Choroid plexus epithelial cell (primary cell): ENCODE data around the gene TMEM45A.
A peak's percentile ranks its signal among the peaks of the same experiment; 100 is the strongest.
"Not testable (repeated sequence)": the region's sequence is repeated elsewhere in the genome, so short reads cannot be mapped to it uniquely, and the experiment has no call there.

Experiments used
- DNase-seq: peaks from one replicate; pipeline ENCODE4 v3.0.0-alpha.2; 2010; ENCODE audit warnings: low read depth
- H3K4me3 ChIP-seq: 2 replicates; pipeline ENCODE4 v1.5.1; 2011; ENCODE audit warnings: low read depth, mild to moderate bottlenecking, control low read depth, low read length, moderate library complexity
- CTCF ChIP-seq: conservative IDR thresholded peaks from 2 replicates; pipeline ENCODE4 v1.5.1; 2011; ENCODE audit warnings: low read depth, mild to moderate bottlenecking, control low read depth, inconsistent platforms, low read length, moderate library complexity

TMEM45A gene

GRCh38 chr3:100492059-100493006 is at the start of gene TMEM45A:
Gene TMEM45A (plus strand): TSS chr3:100492619. CDS start chr3:100555212, 62,593 bp downstream.
- no peak for TF ChIP-seq CTCF
- H3K4me3 ChIP-seq, result peak within 1 kb of the TSS; percentile 80
- DNase-seq, result peak; percentile 96

- H3K4me3 ChIP-seq, result no peak overlapping the region
- no peak for TF ChIP-seq CTCF
- DNase-seq, result no peak
These were observed 48.7 kb upstream of the TMEM45A start for GRCh38 chr3:100443690-100444089.

GRCh38 chr3:100447067-100447466 is 45.4 kb upstream of the TMEM45A start:
- DNase-seq, H3K4me3 ChIP-seq: not testable (repeated sequence)

GRCh38 chr3:100448079-100448478 is 44.3 kb upstream of the TMEM45A start:
- TF ChIP-seq CTCF, result no peak
- no peak overlapping the region for H3K4me3 ChIP-seq
- no peak for DNase-seq

GRCh38 chr3:100449214-100449613 is 43.2 kb upstream of the TMEM45A start:
- no peak overlapping the region for H3K4me3 ChIP-seq
- no peak for TF ChIP-seq CTCF
- no peak for DNase-seq

- no peak overlapping the region for H3K4me3 ChIP-seq
- DNase-seq, result no peak
- TF ChIP-seq CTCF, result no peak
These were observed 37.7 kb upstream of the TMEM45A start for GRCh38 chr3:100454677-100455076.

GRCh38 chr3:100455841-100456550 is 36.4 kb upstream of the TMEM45A start:
- TF ChIP-seq CTCF, result no peak
- no peak for DNase-seq
- H3K4me3 ChIP-seq, result no peak overlapping the region
